DMS153 treated with DMSO at 0.1 percent for 48 hours (cell line): ENCODE data around the gene UPB1.
A peak's percentile ranks its signal among the peaks of the same experiment; 100 is the strongest.
"Not testable (repeated sequence)": the region's sequence is repeated elsewhere in the genome, so short reads cannot be mapped to it uniquely, and the experiment has no call there.

Experiments used
- DNase-seq: peaks from one replicate; lab custom pipeline; 2025; ENCODE audit not compliant: unreplicated experiment; lab: John Stamatoyannopoulos, UW

The UPB1 gene

DNA sequence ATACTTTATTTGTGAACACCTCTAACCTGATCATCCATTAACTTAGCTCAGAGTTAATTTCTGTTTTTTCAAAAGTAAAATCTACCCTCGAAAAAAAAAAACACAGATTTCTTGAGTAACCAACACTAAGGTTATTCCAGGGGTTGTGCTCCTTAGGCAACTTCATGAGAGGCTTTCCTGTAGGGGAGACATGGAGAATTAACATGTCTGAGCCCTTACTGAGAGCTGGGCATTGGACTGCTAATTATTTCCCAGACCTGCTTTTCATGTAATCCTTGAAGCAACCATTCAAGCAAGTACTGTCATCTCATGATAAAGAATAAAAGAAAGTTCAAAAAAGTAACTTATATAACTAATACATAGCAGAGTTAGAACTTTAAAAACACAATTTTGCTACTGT, 13.5 kb upstream of the UPB1 start:
- DNase-seq: no peak

DNA sequence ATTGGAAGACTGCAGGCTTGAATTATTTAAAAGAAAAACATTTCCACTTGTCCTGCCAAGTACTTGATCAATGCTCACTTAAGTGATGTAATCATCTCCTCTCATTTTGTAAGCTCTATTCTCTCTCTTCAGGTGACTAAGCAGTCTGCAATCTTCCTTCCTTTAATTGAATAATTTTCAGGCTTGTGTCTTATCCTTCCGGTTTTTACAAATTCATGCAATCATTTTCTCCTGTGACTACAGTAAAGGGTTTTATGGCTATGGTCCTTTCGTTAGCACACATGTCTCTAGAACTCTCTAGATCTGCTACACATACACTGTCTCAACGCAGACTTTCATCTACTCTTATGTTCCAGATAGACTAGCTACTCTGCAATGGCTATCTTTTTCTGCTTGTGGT, 12.6 kb upstream of the UPB1 start:
- peak; percentile 24 for DNase-seq

DNA sequence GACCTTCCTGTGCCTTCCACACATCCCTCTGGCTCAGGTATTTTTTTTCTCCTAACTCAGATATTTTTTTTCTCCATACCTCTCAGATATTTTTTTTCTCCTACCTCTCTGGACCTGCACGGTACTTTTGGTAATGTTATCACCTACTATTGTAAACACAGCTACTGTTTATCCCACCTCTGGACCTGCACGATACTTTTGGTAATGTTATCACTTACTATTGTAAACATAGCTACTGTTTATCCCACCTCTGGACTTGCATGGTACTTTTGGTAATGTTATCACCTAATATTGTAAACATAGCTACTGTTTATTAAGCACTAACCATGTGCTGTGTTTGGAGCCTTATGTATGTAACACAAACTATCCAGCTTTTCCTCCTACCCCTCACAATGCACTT, 12.1 kb upstream of the UPB1 start:
- no peak for DNase-seq

DNA sequence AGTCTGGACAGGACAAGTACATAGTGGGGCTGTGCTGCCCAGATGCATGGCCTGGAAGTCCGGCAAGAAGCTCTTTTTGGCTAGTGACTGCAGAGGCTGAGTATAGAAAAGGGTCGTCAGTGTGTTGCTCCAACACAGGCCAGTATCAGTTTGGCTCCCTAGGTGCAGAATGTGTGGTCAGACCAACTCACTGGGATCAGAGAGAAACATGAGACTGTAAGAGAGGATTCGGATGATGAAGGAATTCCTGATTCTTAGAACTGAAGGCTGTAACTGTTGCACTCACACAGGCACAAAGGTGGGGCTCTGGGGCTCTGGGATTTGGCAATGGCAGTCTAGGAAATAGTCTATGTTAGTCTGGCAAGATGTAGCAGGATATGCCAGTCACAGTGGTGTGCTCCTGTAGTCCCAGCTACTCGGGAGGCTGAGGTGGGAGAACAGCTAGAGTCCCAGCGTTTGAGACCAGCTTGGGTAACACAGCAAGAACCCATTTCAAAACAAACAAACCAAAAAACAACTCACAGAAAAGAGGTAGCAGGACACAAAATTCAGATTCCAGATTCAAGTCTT, 11.1 kb upstream of the UPB1 start:
- DNase-seq: no peak

DNA sequence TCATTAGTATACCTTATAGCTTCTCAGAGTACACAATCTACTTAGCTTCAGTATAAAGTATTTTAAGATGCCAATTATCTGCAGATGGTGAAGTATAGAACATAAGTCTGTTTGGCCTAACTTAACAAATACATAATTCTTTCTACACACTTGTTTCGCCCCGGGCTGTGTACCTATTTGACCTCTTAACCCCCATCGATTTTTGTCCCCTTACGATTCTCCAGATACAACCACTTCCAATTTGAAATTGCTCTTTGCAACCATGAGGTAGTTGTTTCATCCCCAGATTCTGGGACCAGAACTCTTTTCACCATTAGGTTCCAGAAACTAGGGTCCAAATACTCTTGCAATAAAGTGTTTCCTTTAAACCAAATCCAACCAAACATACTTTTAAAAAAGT, 10.0 kb upstream of the UPB1 start:
- no peak for DNase-seq

DNA sequence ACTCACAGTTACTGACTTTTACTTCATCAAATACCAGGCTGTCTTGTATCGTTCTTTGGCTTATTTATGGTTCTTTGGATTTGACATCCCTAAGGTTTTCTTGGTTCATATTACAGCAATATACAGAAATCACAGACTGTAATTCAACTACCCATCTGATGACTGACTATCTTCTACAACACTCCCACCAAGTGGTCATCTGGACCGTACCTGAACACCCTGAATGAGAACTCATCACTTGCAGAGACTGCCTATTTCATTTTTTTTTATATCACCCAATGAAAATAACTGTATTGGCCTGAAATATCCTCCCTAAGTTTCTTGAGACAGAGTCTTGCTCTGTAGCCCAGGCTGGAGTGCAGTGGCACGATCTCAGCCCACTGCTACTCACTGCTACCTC, 9.5 kb upstream of the UPB1 start:
- no peak for DNase-seq

DNA sequence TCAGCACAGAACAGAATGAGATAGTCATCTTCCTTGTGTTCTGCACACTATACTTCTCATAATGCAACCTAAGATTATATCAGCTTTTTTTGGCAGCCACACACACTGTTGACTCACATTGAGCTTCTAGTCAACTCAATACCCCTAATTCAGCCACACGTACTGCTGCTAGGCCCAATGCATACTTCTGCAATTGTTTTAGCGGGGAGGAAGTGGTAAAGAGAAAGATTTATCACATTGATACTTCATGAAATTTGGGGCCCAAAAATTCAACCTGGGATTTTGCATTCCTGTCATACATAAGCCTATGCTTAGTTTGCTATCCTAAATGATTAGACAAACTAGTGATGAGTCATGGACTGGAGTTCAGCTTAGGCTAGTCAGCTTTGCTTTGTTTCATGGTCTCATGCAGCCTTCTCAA, 8.6 kb upstream of the UPB1 start:
- no peak for DNase-seq

DNA sequence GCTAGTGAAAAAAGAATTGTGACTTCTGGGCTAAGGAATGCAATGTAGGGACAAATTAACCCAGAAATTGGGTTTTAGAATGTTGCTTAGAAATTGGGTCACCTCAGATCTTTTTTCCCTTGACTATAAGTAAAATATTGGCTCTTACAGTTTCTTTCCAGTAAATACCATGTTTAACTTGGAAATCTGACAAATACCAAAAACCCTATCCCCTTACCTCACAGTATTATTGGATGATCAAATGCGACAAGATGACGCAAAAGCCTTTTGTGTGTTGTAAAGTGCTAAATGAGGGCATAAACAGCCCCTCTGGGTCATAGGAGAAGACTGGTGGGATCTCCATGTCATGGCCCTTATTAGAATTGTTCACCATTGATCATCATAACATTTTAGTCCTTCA, 6.1 kb upstream of the UPB1 start:
- no peak for DNase-seq

DNA sequence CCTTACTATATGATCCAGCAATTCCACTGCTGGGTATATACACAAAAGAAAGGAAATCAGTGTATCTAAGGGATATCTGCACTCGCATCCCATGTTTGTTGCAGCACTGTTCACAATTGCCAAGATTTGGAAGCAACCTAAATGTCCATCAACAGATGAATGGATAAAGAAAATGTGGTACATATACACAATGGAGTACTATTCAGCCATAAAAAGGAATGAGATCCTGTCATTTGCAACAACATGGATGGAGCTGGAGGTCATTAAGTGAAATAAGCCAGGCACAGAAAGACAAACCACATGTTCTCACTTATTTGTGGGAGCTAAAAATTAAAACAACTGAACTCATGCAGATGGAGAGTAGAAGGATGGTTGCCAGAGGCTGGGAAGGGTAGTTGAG, 5.7 kb upstream of the UPB1 start:
- not testable (repeated sequence) for DNase-seq

DNA sequence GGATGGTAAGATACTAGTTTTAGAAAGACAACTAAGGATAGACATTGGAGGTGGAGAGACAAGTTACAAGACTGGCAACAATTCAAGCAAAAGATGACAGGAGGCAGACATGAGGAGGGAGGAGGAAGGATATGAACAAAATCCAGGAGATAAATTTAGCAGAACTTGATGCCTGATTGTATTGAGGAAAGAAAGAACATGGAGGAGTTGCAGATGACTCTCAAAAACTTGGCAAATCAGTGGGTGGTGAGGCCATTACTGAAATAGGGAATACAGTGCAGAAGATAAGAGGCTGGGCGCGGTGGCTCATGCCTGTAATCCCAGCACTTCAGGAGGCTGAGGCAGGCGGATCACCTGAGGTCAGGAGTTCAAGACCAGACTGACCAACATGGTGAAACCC, 2.7 kb upstream of the UPB1 start:
- no peak for DNase-seq

DNA sequence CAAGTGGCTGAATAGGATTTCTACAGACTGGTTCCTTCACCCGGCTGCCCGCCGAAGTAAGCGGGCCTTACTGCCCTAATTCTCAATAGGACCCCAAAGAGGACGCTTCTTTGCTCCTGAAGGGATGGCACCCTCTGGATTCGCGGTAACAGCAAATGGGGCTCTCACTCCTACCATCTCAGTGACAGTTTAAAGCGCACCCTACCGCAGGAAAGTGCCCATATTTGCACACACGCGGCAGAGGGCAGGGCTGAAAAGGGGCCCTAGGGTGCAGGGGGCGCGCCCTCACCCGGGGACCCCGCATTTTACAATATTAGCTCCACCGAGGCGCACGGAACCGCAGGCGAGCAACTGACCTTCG, 985 bp upstream of the UPB1 start:
- no peak for DNase-seq

DNA sequence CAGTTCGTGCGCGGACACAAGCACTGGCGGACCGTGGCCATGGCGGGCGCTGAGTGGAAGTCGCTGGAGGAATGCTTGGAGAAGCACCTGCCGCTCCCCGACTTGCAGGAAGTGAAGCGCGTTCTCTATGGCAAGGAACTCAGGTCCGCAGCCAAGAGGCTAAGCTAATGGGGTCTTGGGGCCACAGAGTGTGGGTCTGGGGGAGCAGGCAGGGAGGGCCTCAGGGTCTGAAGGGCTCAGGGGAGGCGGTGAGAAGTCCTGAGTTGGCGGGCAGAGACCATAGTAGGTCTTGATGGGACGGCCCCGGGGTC, 188 bp downstream of the UPB1 start:
- DNase-seq: no peak

DNA sequence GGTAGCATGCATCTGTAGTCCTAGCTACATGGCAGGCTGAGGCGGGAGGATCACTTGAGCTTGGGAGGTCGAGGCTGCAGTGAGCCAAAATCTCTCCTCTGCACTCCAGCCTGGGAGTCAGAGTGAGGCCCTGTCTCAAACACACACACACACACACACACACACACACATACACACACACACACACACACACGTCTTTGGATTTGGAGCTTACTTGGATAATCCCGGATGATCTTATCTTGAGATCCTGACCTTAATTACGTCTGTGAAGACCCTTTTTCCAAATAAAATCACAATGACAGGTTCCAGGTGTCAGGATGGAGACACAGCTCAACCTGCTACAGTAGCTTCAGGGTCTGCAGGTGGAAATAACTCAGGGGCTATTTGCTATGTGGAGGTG, 1.1 kb downstream of the UPB1 start:
- DNase-seq: no peak

DNA sequence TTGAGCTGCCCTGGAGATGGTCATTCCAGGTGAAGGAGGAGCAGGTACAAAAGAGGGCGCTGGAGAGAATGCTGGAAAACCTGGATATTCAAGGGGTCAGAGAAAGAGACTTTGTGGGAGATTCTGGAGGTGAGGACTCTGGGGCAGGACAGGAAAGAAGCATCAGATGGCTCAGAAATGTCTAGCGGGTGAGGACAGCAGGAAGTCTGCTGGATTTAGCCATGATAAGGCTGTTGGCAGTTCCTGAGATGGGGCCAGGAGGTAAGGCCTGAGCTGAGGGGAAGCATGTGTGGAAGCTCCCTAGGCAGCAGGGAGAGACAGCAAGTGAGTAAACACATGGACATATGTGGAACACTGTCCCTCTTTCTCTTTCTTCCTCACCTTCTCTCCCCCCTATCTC, 1.5 kb downstream of the UPB1 start:
- no peak for DNase-seq

DNA sequence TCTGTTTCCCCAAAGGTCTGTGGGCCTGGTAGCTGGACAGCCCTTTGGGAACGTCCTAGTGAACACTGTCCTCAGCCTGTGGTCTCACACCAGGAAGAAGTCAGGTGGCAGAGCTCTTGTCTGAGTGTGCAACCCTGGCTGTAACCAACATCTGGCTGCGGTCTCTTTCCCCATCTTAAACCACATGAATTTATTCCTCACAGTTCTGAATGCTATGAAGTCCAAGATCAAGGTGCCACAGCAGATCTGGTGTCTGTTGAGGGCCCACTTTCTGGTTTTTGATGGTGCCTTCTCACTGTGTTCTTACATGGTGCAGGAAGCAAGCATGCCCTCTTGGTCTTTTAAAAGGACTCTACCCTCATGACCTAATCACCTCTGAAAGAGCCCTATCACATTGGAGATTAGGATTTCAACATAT, 2.7 kb downstream of the UPB1 start:
- DNase-seq: no peak

DNA sequence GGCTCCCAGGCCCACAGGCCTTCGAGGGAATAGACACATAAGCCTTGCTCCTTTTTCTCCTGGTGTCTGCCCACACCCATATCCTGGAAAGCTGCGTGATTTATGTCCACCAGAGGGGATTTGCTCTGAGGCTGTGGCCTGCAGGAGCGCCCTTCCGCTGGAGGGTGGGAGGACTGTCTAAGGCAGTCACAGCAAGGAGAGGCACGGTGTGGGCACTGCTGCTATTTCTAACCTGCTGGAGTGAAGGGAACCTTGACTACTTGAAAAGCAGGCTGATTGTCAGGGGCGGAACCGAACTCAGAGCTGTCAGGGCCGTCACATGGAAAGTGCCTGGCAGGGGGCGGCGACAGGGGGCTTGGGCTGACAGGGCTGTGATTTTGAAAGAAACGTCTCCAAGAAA, 3.7 kb downstream of the UPB1 start:
- no peak for DNase-seq

DNA sequence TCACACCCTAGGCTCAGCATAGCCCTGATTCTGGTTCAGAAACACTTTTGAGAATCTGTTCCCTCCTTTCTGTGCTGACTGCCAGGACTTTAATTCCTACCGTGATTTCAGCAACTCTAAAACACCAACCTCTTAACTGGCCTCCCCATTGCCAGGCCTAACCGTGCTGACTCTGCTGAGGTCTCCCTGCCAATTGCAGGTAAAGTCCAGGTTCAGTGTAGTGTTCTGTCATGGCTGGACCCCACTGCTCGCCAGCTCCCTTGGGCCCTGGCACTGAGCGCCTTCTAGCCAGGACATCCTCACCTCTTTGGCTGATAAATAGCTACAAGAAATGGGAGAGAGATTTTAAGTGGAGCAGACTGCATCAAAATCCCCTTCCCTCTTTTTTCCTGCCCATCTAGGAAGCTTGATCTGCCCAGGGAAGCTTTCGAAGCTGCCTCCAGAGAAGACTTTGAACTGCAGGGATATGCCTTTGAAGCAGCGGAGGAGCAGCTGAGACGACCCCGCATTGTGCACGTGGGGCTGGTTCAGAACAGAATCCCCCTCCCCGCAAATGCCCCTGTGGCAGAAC, 4.7 kb downstream of the UPB1 start:
- no peak for DNase-seq

DNA sequence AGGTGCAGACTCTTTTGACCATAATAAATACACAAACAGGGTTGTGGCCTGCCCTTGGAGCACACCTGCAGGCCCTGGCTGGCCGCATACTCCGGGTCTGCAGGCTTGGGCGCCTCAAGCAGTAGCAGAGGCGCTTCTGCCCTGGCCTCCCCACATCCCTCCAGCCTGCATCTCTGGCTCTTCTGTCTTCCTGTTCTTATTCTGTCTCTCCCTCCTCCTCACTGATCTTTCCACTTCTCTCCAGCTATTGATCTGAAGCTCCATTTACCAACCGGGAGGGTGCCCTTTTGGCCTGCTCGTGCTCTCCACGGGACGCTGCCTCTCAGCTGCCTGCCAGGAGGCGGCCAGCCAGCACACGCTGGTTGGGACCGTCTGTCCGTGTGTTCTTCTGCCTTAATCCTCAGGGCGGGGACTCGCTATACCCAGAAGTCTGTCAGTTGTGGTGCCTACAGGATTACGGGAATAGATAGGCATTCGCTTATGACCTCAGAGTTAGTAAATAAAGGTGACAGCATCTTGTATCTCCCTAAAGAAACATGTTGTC, 5.2 kb downstream of the UPB1 start:
- DNase-seq: no peak

DNA sequence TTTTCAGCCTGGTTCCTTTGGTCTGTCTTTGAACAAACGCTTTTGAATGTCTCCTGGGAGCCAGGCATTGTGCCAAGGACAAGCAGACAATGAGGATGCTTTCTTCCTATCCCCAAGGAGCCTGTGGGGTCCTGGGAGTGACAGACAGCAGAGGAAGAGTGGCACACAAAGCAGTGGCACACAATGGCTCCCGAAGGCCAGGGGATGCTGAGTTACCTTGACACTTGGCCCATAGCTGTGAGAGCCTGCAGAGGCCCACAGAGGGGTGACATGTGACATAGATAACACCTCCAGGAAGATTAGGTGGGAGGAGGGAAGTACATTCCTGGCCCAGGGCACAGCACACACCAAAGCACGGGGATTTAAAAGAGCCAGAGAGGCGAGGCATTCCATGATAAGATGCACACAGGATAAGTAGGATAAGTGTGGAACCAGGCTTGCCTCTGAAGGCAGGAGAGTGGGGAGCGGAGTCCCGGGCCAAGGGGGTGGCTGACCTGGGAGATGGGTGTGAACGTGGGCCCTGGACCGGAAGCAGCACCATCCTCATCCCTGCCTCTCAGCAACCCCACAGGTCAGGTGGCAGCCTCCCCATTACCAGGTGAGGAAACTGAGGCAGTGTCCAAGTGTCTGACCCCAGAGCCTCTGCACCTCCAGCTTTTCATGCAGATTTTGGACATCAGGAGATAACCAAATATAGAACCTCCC, 6.3 kb downstream of the UPB1 start:
- DNase-seq: no peak

DNA sequence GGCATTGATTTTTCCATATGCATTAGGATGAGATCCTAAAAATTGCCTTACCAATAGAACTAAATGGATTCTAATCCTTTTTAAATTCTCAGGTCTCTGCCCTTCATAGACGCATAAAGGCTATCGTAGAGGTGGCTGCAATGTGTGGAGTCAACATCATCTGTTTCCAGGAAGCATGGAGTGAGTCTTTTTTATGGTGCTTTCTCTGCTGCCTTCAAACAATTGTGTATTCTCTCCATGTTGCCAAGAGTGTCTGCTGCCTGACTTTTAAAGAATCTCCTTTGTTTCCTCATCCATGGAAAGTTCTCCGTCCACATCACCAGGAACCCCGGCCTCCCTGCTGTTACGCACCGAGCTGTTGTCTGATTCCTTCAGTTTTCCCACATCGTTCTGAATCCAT, 6.9 kb downstream of the UPB1 start:
- no peak for DNase-seq

DNA sequence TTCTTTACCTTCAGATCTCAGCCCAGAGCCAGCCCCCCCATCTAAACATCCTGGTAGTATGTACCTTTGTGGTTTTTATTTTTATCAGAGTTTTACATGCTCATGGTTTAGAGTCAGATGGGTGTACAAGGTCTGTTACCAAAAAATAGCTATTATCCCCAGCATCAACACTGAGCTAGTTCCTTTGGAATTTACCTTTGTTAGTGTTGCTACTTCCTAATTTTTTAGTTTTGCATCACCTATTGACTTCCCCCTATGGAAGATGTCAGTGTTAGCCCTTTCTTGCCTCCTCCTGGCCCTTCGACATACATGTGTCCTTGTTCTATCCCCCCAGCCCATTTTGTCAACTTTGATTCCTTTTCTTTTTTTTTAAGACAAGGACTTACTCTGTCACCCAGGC, 7.4 kb downstream of the UPB1 start:
- no peak for DNase-seq

DNA sequence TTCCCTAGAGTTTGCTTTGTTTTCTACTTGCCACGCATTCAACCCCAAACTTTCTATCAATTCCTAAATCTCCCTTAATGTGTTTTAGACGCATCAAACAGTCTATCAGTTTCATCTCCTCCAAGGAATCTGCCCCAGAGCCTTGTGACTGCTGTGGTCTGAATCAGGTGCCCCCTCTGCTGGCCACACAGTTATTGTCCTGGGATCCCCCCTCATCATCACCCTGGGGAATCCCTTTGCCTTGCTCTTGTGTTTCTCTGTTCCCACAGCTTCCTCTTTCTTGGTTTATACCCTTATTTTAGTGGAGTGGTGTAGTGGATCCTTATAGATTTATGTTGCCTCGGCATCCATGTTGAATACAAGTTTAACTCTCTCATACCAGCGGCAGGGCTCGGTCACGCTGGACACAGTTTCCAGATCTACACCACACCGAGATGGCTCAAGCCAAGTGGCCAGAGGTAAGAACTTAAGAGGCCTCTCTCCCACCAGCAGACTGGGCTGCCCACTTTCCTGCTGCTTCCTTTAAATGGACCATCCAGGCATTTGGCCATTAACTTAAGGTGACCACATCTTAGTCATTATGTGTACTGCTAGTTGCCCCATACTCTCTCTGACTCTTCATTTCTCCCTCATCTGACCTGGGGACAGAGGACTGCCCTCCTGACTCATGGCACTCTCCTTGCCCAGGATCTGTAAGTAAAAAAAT, 8.2 kb downstream of the UPB1 start:
- DNase-seq: no peak
